DOHH2 (cell line): ENCODE data around the gene GPD1L.

Source experiments
- H3F3A ChIP-seq: fragments of 200-600 bp; sonication (generic), shearing (Covaris generic); 2 replicates; pipeline ENCODE4 v1.6.0; 2016; ENCODE audit warnings: antibody characterized with exemption, mild to moderate bottlenecking; ENCODE audit not compliant: control insufficient read depth, insufficient read depth
- H3K27ac ChIP-seq: fragments of 200-600 bp; sonication (generic); 2 replicates; pipeline ENCODE4 v1.5.1; 2014; ENCODE audit warnings: low read depth, mild to moderate bottlenecking, low read length, moderate library complexity
- H3K27me3 ChIP-seq: fragments of 200-600 bp; sonication (generic); 2 replicates; pipeline ENCODE4 v1.6.1; 2014; ENCODE audit warnings: mild to moderate bottlenecking, low read length, mixed read lengths; ENCODE audit not compliant: control insufficient read depth
- H3K36me3 ChIP-seq: fragments of 200-600 bp; sonication (generic); 2 replicates; pipeline ENCODE4 v1.6.1; 2014; ENCODE audit warnings: mild to moderate bottlenecking, low read length, moderate library complexity, mixed read lengths; ENCODE audit not compliant: control insufficient read depth
- H3K4me1 ChIP-seq: fragments of 200-600 bp; sonication (generic); 2 replicates; pipeline ENCODE4 v1.6.1; 2014; ENCODE audit warnings: mild to moderate bottlenecking, low read length, mixed read lengths; ENCODE audit not compliant: control insufficient read depth
- H3K4me2 ChIP-seq: fragments of 200-600 bp; sonication (generic); 2 replicates; pipeline ENCODE4 v1.6.0; 2014; ENCODE audit warnings: mild to moderate bottlenecking, low read length, moderate library complexity
- H3K4me3 ChIP-seq: fragments of 200-600 bp; sonication (generic); 2 replicates; pipeline ENCODE4 v1.5.1; 2014; ENCODE audit warnings: mild to moderate bottlenecking, low read length, mixed read lengths
- H3K79me2 ChIP-seq: fragments of 200-600 bp; sonication (generic); 2 replicates; pipeline ENCODE4 v1.6.1; 2014; ENCODE audit warnings: mild to moderate bottlenecking, low read length, mixed read lengths; ENCODE audit not compliant: control insufficient read depth
- H3K9me2 ChIP-seq: fragments of 200-600 bp; sonication (generic); replicated peaks from 2 replicates; pipeline ENCODE4 v1.6.1; 2014; ENCODE audit warnings: mild to moderate bottlenecking, low read length, mixed read lengths; ENCODE audit not compliant: control insufficient read depth
- H3K9me3 ChIP-seq: fragments of 200-600 bp; sonication (generic); 2 replicates; pipeline ENCODE4 v1.6.1; 2014; ENCODE audit warnings: antibody characterized with exemption, low read length, mixed read lengths; ENCODE audit not compliant: control insufficient read depth, insufficient read depth
- H4K20me1 ChIP-seq: fragments of 200-600 bp; sonication (generic); 2 replicates; pipeline ENCODE4 v1.6.0; 2014; ENCODE audit warnings: low read depth, mild to moderate bottlenecking, antibody characterized with exemption, low read length, moderate library complexity; ENCODE audit not compliant: control insufficient read depth, insufficient read depth
- EZH2phosphoT487 ChIP-seq: fragments of 200-600 bp; sonication (generic); IDR thresholded peaks from 2 replicates; pipeline ENCODE4 v1.6.1; 2017; ENCODE audit warnings: borderline replicate concordance, mild to moderate bottlenecking, antibody characterized with exemption, low read length, moderate library complexity, mixed read lengths
- TF ChIP-seq, protein P1 (sequence below): fragments of 200-600 bp; sonication (generic); IDR thresholded peaks from one replicate; pipeline ENCODE4 v1.5.1; 2014; ENCODE audit warnings: antibody characterized with exemption, mild to moderate bottlenecking, low read depth, low read length; ENCODE audit not compliant: poor library complexity, severe bottlenecking

The GPD1L gene

DNA sequence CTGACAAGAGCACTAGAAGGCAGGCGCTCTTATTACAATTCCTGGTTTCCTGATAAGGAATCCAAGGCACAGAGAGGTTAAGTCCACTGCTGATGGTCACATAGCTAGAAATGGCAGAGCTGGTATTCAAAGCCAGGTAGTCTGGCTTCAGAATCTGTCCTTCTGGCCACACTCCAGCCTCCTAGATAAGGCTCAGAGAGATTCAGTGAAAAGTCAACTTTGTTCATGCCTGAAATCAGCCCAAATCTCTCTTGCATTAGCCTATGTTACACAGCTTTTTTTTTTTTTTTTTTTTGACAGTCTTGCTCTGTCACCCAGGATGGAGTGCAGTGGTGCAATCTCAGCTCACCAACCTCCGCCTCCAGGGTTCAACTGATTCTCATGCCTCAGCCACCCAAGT is 110.9 kb downstream of the GPD1L start:
- Histone ChIP-seq H3K27ac (no peak overlapping the region), H3K79me2 (no peaks in the 10 kb centered on the region), H3K36me3 (no peaks in the 10 kb centered on the region), H3K9me2 (no peaks in the 10 kb centered on the region), H4K20me1 (no peaks in the 10 kb centered on the region), H3F3A (no peaks in the 10 kb centered on the region), H3K9me3 (no peaks in the 10 kb centered on the region), H3K4me2 (no peak overlapping the region), H3K4me3 (no peak overlapping the region), H3K27me3 (0 out of 2 replicates have a peak, but pooled peaks cover 2% of the 10 kb centered on the region), H3K4me1 (no peaks in the 10 kb centered on the region)
- TF ChIP-seq, protein P1, sequence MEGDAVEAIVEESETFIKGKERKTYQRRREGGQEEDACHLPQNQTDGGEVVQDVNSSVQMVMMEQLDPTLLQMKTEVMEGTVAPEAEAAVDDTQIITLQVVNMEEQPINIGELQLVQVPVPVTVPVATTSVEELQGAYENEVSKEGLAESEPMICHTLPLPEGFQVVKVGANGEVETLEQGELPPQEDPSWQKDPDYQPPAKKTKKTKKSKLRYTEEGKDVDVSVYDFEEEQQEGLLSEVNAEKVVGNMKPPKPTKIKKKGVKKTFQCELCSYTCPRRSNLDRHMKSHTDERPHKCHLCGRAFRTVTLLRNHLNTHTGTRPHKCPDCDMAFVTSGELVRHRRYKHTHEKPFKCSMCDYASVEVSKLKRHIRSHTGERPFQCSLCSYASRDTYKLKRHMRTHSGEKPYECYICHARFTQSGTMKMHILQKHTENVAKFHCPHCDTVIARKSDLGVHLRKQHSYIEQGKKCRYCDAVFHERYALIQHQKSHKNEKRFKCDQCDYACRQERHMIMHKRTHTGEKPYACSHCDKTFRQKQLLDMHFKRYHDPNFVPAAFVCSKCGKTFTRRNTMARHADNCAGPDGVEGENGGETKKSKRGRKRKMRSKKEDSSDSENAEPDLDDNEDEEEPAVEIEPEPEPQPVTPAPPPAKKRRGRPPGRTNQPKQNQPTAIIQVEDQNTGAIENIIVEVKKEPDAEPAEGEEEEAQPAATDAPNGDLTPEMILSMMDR = no peak
- no peak for TF ChIP-seq EZH2phosphoT487
